ENCODE data around the gene CCDC18.
"Not testable (repeated sequence)": the region's sequence is repeated elsewhere in the genome, so short reads cannot be mapped to it uniquely, and the experiment has no call there.

The CCDC18 gene

GRCh38 chr1:93243233-93243632 lies 62.7 kb downstream of the CCDC18 start:
- not testable (repeated sequence) for DNase-seq (ENCODE audit: low read depth)

GRCh38 chr1:93244298-93245069 lies 64.0 kb downstream of the CCDC18 start:
- DNase-seq (ENCODE audit: low read depth), result no peak

DNA sequence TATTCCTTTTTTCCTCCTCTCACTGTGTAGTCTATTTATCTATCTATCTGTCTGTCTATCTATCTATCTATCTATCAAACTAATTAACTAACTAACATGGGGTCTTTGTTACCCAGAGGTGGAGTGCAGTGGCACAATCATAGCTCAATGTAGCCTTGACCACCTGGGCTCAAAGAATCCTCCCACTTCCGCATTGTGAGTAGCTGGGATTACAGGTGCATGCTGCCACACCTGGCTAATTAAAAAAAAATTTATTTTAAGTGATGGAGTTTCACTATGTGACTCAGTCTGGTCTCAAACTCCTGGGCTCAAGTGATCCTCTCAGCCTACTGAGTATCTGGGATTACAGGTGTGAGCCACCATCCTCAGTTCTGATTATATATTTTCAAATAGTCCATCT lies 71.4 kb downstream of the CCDC18 start:
- DNase-seq (ENCODE audit: low read depth), result no peak

- no peak for DNase-seq (ENCODE audit: low read depth)
Measured at GRCh38 chr1:93252598-93252997, 72.1 kb downstream of the CCDC18 start.

DNA sequence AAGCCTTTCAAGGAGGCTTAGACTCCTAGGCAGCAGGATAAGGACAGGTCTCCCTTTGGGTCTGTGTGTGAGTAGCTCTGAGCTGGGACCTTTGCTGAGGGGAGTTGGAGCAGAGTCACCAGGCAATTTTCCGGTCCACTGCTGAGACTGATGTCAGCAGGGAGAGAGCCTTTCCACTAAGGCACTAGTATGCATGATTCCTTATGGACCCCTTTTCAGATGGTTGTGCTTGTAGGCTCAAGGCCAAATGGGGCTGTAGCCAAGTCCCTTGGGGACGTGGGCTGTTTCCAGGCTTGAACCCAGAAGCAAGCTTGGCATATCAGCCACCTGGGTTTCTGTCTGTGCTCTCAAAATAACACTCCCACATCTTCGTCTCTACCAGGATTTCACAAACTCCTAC lies 73.0 kb downstream of the CCDC18 start:
- no peak for DNase-seq (ENCODE audit: low read depth)

GRCh38 chr1:93255222-93256079 lies 74.9 kb downstream of the CCDC18 start:
- DNase-seq (ENCODE audit: low read depth), result peak; percentile 55

DNA sequence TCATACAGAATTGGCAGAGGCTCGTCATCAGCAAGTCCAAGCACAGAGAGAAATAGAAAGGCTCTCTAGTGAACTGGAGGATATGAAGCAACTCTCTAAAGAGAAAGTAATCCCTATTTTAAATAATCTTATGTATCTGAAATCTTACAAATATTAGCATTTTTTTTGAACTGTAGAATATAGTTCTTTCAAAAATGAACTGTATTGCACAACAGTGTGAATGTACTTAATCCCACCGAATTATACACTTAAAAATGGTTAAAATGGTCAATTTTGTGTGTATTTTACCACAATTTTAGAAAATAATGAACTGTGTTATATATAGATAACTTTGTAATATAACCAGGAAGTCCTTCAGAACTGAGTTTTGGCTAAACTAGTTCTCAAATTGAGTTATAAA lies 75.9 kb downstream of the CCDC18 start:
- no peak for DNase-seq (ENCODE audit: low read depth)

GRCh38 chr1:93257889-93258288 lies 77.4 kb downstream of the CCDC18 start:
- DNase-seq (ENCODE audit: low read depth), result no peak

DNA sequence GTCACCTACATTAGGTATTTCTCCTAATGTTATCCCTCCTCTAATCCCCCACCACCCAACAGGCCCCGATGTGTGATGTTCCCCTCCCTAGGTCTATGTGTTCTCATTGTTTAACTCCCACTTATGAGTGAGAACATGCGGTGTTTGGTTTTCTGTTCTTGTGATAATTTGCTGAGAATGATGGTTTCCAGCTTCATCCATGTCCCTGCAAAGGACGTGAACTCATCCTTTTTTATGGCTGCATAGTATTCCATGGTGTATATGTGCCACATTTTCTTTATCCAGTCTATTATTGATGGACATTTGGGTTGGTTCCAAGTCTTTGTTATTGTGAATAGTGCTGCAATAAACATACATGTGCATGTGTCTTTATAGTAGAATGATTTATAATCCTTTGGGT lies 80.2 kb downstream of the CCDC18 start:
- not testable (repeated sequence) for DNase-seq (ENCODE audit: low read depth)

DNA sequence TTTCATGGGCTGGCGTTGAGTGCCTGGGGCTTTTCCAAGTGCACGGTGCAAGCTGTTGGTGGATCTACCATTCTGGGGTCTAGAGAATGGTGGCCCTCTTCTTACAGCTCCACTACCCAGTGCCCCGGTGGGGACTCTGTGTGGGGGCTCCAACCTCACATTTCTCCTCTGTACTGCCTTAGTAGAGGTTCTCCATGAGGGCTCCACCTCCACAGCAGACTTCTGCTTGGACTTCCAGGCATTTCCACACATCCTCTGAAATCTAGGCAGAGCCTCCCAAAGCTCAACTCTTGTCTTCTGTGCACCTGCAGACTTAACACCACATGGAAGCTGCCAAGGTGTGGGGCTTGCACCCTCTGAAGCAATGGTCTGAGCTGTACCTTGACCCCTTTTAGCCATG lies 82.1 kb downstream of the CCDC18 start:
- no peak for DNase-seq (ENCODE audit: low read depth)

GRCh38 chr1:93268888-93269287 lies 88.4 kb downstream of the CCDC18 start:
- DNase-seq (ENCODE audit: low read depth), result not testable (repeated sequence)

- DNase-seq (ENCODE audit: low read depth), result not testable (repeated sequence)
Measured at GRCh38 chr1:93275262-93275633, 94.7 kb downstream of the CCDC18 start.

GRCh38 chr1:93275634-93276295 lies 95.2 kb downstream of the CCDC18 start:
- DNase-seq (ENCODE audit: low read depth), result no peak

GRCh38 chr1:93277530-93277929 lies 97.0 kb downstream of the CCDC18 start:
- not testable (repeated sequence) for DNase-seq (ENCODE audit: low read depth)

DNA sequence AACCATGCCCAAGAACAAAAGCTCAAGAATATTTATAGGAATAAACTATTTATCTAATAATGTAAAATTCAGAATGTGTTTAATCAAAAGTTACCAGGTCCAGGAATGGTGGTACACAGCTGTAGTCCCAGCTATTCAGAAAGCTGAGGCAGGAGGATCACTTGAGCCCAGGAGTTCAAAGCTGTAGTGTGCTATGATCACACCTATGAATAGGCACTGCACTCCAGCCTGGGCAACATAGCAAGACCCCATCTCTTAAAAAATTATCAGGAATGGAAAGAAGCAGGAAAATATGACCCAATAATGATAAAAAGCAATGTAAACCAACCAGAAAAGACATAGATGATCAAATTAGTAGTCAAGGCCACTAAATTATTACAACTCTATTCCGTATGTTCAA lies 103.0 kb downstream of the CCDC18 start:
- DNase-seq (ENCODE audit: low read depth), result no peak

- DNase-seq (ENCODE audit: low read depth), result no peak
Measured at GRCh38 chr1:93288558-93288957, 108.0 kb downstream of the CCDC18 start.

- DNase-seq (ENCODE audit: low read depth), result no peak
Measured at GRCh38 chr1:93296555-93297154, 116.1 kb downstream of the CCDC18 start.

GRCh38 chr1:93301131-93301530 lies 120.6 kb downstream of the CCDC18 start:
- no peak for DNase-seq (ENCODE audit: low read depth)

GRCh38 chr1:93302078-93302477 lies 121.6 kb downstream of the CCDC18 start:
- no peak for DNase-seq (ENCODE audit: low read depth)

GRCh38 chr1:93304716-93305138 lies 124.2 kb downstream of the CCDC18 start:
- peak; percentile 62 for DNase-seq (ENCODE audit: low read depth)

GRCh38 chr1:93306920-93307319 lies 126.4 kb downstream of the CCDC18 start:
- no peak for DNase-seq (ENCODE audit: low read depth)

GRCh38 chr1:93313026-93313425 lies 132.5 kb downstream of the CCDC18 start:
- DNase-seq (ENCODE audit: low read depth), result no peak

Measured in fibroblast of the conjunctiva (primary cell).